HG02870 (cell line): ENCODE results near the gene TES.
"Not testable (repeated sequence)": the region's sequence is repeated elsewhere in the genome, so short reads cannot be mapped to it uniquely, and the experiment has no call there.

ENCODE experiments used
- ATAC-seq: cut with Tn5 transposase; IDR thresholded peaks from one replicate; pipeline ENCODE4 v1.9.1; 2021; ENCODE audit warnings: mild to moderate bottlenecking, moderate library complexity; ENCODE audit not compliant: unreplicated experiment

Gene TES

DNA sequence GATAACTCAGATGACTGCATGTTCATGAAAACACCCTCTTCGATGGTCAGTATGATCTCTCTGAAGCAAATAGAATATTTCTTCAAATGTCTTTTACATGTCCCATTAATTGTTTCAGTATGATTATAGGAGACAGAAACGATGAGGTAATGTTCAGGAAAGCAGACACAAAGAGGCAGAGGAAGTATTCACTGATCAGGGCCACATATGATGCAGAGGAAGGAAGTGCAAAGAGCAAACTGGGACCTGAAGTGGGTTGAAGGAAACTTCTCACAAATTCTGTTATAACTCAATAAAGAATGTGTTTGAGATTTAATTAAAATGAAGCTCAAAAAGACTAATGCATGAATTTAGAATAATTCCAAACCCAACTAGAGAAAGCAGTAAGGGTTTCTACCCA, 70.5 kb downstream of the TES start:
- no peak for ATAC-seq

GRCh38 chr7:116283595-116284204, 73.4 kb downstream of the TES start:
- ATAC-seq = no peak

DNA sequence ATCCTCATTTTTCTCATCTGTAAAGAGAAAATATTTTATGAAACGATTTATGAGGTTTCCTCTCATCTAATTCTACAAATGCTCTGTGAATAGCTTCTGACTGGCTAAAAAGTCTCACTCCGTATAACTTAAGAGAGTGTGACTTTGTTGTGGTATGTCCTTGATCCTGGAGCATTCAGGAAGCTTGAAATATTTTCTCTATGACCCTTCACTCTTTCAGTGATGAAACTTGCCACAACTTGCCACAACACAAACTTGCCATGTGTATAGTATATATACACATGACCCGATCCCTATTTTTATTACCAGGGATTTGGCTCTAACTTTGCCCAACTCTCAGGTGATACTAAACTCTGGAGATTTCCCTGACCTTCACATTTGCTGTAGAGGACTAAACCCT, 74.1 kb downstream of the TES start:
- no peak for ATAC-seq

DNA sequence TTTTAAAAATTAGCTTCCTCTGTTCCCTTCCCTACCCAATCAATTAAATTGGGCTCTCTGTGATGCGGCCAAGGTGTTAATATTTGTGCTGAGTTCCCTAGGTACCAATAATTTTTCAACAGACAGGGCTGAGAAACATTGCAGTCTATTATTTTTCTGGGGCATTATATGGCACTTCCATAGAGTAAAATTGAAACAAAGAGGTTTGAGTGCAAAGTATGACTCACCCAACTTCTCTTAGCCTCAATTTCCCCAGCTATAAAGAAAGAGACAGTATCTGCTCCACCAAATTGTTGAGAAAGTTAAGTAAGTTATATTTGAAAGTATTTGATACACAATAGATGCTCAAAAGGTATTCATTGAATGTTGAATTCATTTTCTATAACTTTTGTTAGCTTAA, 74.9 kb downstream of the TES start:
- ATAC-seq = no peak

DNA sequence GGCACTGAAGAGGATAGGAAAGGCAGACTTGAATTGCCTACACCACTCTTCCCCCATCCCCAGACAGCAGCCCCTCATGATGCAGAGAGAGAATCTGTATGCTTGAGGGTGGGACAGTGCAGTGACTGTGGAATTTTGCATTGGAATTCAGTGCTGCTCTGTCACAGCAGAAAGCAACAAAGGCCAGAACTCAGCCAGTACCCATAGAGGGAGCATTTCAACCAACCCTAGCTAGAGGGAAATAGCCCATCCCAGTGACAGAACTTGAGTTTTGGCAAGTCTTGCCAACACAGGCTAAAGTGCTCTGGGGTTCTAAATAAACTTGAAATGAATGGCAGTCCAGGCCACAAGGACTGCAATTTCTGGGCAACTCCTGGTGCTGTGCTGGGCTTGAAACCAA, 80.4 kb downstream of the TES start:
- ATAC-seq = no peak

DNA sequence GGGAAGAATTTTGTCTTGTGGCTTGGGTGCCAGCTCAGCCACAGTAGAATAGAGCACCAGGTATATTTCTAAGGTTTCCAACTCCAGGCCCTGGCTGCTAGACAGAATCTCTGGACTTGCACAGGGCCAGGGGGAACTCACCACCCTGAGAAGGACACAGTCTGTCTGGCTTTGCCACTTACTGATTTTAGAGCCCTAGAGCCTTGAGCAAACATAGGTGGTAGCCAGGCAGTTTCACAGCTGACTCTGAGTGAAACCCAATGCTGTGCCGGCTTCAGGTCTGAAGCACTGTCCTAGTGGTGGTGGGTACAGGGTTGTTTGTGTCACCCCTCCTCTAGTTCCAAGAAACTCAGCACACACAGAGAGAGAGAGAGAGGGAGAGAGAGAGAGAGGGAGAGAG, 81.6 kb downstream of the TES start:
- no peak for ATAC-seq

DNA sequence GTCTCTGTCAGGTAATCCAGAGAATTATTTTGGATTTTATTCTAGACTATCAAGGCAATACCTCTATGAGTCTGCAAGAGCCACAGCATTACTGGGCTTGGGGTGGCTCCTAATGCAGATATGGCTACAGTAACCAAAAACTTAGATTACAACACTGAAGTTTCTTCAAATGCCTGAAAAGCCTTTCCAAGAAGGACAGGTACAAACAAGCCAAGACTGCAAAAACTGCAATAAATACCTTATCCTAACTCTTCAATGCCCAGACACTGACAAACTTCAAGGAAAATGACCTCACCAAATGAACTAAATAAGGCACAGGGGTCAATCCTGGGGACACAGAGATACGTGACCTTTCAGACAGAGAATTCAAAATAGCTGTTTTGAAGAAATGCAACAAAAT, 82.0 kb downstream of the TES start:
- no peak for ATAC-seq

- no peak for ATAC-seq
These were observed 82.8 kb downstream of the TES start for GRCh38 chr7:116293139-116293538.

DNA sequence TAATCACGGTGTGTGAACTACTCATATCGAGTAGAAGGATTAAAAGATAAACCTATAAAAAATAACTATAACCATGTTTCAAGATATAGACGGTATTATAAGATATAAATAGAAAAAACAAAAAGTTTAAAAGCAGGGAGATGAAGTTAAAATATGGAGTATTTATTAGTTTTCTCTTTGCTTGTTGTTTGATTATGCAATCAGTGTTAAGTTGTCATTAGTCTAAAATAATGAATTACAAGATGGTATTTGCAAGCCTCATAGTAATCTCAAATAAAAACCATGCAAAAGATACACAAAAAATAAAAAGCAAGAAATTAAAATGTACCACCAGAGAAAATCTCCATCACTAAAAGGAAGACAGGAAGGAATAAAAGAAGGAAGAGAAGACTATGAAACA, 83.3 kb downstream of the TES start:
- no peak for ATAC-seq

DNA sequence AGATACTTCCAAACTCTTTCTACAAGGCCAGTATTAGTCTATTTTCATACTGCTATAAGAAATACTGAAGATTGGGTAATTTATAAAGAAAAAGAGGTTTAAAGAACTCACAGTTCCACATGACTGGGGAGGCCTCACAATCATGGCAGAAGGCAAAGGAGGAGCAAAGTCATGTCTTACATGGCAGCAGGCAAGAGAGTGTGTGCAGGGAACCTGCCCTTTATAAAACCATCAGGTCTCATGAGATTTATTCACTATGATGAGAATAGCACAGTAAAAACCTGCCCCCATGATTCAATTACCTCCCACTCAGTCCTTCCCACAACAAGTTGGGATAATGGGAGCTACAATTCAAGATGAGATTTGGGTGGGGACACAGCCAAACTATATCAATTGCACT, 85.6 kb downstream of the TES start:
- not testable (repeated sequence) for ATAC-seq

DNA sequence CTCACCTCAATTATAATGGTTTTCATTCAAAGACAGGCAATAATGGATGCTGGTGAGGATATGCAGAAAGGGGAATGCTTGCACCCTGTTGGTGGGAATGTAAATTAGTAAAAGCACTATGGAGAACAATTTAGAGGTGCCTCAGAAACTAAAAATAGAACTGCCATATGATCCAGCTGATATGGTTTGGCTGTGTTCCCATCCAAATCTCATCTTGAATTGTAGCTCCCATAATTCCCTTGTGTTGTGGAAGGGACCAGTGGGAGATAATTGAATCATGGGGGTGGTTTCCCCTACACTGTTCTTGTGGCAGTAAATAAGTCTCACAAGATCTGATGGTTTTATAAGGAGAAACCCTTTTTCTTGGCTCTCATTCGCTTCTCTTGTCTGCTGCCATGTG, 87.7 kb downstream of the TES start:
- ATAC-seq = no peak

GRCh38 chr7:116298576-116298975, 88.2 kb downstream of the TES start:
- no peak for ATAC-seq

GRCh38 chr7:116305485-116306408, 95.4 kb downstream of the TES start:
- ATAC-seq = no peak

DNA sequence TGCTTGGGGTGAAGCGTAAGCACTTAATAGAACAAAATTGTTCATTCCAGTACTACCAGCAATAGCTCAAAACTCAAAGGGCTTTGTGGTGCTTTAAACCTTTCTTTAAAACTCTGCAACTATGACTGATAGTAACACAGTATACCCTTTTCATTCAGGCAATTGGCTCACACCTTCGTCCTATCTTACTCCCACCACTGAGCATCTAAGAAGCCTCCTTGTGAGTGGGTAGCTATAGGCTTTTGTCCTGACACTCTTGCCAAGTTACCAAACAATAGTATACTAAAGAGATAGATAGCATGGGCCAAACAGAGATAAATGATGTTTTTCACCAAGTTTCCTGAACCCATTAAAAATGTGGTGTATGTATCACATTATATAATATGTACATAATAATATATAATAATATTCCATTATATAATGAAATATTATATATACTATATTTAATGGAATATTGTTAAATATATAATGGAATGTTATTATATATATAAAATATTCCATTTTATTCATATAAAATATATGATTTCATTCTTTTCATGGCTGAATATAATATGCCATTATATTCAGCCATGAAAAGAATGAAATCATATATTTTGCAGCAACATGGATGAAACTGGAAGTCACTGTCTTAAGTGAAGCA, 96.2 kb downstream of the TES start:
- ATAC-seq = no peak

DNA sequence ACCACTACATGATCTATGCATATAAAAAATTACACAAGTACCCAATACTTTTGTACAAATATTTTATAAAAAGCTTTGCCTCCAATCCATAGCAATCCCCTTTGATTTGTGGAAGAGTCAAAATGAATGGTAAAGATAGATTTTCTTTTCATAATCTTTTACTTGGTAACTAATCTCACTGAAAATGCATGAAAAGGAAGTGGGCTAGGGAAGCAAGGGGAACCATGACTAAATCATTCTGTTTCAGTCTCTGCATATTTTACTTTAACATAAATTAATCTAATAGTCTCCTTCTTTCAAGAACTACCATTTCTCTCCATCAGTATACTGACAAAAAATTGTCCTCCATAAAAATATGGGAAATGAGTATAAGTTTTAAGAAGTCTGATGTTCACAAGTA, 96.9 kb downstream of the TES start:
- ATAC-seq = no peak
